ENCODE results near the gene PFN2.

Gene PFN2

DNA sequence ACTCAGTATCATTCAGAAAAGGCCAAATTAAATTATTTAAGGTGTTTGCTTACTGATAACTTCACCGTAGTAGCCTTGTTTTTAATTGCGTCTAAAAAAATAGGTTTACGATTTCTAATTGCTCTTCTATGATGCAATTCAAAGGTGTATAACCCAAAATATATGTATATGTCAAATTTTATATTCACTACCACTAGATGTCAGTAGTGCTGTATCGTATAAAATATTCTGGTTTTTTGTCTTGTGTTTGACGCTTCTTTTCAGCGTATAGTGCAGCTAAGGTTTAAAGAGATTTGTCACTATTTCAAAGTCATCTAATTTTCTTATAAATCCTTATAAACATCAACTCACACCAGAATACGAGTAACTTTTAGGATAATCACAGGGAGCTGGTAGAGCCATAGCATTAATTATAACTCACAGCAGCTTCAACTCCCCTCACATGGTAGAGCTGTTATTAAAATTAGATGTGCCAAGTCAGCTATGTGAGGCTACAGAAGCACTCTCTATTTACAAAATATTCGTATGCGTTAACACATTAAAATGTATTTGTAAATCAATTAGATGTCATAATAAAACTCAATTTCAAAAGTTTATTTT lies 3.5 kb downstream of the PFN2 start:
- TF ChIP-seq, protein P1, sequence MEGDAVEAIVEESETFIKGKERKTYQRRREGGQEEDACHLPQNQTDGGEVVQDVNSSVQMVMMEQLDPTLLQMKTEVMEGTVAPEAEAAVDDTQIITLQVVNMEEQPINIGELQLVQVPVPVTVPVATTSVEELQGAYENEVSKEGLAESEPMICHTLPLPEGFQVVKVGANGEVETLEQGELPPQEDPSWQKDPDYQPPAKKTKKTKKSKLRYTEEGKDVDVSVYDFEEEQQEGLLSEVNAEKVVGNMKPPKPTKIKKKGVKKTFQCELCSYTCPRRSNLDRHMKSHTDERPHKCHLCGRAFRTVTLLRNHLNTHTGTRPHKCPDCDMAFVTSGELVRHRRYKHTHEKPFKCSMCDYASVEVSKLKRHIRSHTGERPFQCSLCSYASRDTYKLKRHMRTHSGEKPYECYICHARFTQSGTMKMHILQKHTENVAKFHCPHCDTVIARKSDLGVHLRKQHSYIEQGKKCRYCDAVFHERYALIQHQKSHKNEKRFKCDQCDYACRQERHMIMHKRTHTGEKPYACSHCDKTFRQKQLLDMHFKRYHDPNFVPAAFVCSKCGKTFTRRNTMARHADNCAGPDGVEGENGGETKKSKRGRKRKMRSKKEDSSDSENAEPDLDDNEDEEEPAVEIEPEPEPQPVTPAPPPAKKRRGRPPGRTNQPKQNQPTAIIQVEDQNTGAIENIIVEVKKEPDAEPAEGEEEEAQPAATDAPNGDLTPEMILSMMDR (conservative IDR thresholded peaks at IDR 0.05), result peak; percentile 75
- peak overlapping the region; percentile 98; the same call in 1 of the 2 replicates for H3K27ac ChIP-seq

- no peak overlapping the region for H3K27ac ChIP-seq
- TF ChIP-seq, protein P1 (conservative IDR thresholded peaks at IDR 0.05), result no peak
Measured at GRCh38 chr3:149965278-149965677, 5.4 kb downstream of the PFN2 start.

DNA sequence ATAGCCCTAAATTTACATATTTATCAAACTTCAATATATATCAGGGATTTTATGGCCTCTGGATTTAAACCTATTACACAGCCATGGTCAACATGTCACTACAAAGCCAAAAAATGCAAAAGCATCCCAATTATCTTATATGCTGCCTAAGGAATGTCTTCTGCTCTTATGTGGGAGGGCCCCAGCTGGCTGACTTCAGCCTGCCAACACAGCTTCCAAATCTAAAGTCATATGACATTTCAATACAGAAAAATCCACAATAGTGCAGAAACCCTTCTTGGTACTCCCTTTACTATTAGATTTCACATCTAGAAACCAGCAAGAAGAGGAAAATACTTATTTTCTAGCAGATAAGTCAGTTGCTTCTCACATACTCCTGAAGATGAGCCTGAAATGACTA lies 6.4 kb downstream of the PFN2 start:
- TF ChIP-seq, protein P1 (conservative IDR thresholded peaks at IDR 0.05), result no peak
- no peak overlapping the region for H3K27ac ChIP-seq

- H3K27ac ChIP-seq, result no peak overlapping the region
- TF ChIP-seq, protein P1 (conservative IDR thresholded peaks at IDR 0.05), result no peak
Measured at GRCh38 chr3:149963485-149963884, 7.2 kb downstream of the PFN2 start.

GRCh38 chr3:149959443-149959842 lies 11.3 kb downstream of the PFN2 start:
- H3K27ac ChIP-seq, result no peak overlapping the region
- TF ChIP-seq, protein P1 (conservative IDR thresholded peaks at IDR 0.05), result no peak

DNA sequence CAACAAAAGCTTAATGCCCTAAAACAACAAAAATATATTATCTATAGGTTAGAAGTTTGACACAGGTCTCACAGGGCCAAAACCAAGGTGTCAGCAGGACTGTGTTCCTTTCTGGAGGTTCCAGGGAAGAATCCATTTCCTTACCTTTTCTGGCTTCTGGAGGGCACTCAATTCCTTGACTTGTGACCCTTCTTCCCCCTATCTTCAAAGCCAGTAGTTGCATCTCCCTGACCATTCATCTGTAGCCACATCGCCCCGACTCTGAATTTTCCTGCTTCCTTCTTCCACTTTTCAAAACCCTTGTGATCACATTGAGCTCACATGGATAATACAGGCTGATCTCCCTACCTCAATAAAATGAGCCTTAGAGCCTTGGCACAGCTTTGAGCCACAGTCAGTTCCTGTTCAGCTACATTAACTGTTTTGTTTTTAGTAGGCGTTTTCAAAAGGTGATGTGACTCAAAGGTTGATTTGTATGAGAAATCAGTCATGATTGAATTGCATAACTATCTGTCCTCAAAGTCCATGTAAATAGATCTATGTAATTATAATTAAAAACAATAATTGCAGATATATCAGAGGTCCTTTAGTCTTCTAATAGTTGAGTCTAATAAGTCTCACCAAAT lies 12.4 kb downstream of the PFN2 start:
- no peak overlapping the region for H3K27ac ChIP-seq
- TF ChIP-seq, protein P1 (conservative IDR thresholded peaks at IDR 0.05), result no peak

DNA sequence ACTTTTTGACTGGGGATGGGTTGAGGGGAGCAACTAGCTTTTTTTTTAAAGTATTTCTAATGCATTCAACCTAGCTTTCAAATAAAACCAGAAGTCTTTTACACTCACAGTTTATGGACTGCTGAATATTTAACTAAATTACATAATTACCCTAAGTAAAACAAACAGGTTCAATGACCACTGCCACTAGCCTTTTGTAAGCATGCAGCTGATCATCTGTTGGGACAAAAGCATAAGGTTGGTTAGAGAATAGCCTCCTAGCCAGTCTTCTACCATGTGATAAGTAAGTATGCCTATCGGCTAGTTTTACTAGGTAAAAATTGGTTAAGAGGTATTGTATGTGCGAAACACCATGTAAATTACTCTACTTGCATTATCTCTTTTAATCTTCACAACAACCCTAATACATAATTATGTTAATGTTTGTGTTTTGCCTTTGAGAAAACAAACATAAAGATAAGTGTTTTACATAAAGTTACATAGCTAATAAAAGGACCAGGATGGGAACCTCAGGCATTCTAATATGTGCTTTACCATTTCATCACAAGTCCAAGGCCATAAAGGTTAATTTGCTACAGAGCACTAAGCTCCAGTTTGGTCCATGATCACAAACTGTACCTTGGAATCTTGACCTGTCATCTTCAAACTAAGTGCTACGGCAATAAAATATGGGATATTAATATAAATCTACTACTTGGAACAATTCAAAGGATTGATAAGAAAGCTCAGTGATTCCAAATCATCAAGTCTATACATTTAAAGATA lies 13.2 kb downstream of the PFN2 start:
- TF ChIP-seq, protein P1 (conservative IDR thresholded peaks at IDR 0.05), result no peak
- no peak overlapping the region for H3K27ac ChIP-seq

Data from VCaP (cell line).